ENCODE data around the gene STARD4. TPM values are rescaled to one million over a fixed set of nuclear protein-coding genes. Genes with fewer than 3 reads are reported as not detected.

The STARD4 gene
- total RNA-seq, 2 donors from 2014 or later, result 6.0 to 10.9 TPM

- intact Hi-C loops (cut with DNase I), result no loop called here
- ATAC-seq (no peak), DNase-seq (no peak)
- Histone ChIP-seq H3K27me3 (no peaks in the 10 kb centered on the region), H3K36me3 (replicated peaks in 1 of 2; ENCODE audit: insufficient read depth in 1 of 2, low read depth in 2 of 2) (no peaks in the 10 kb centered on the region), H3K4me1 (peaks cover 13% of the 10 kb centered on the region), H3K4me3 (no peak overlapping the region), H3K9me3 (no peaks in the 10 kb centered on the region), H3K27ac (no peak overlapping the region)
- 4 to 13% methylated on average over 2 of the region's 2 CpGs for WGBS, 2 donors
- no peak for TF ChIP-seq POLR2A (IDR thresholded peaks at IDR 0.05)
- TF ChIP-seq, protein P1, sequence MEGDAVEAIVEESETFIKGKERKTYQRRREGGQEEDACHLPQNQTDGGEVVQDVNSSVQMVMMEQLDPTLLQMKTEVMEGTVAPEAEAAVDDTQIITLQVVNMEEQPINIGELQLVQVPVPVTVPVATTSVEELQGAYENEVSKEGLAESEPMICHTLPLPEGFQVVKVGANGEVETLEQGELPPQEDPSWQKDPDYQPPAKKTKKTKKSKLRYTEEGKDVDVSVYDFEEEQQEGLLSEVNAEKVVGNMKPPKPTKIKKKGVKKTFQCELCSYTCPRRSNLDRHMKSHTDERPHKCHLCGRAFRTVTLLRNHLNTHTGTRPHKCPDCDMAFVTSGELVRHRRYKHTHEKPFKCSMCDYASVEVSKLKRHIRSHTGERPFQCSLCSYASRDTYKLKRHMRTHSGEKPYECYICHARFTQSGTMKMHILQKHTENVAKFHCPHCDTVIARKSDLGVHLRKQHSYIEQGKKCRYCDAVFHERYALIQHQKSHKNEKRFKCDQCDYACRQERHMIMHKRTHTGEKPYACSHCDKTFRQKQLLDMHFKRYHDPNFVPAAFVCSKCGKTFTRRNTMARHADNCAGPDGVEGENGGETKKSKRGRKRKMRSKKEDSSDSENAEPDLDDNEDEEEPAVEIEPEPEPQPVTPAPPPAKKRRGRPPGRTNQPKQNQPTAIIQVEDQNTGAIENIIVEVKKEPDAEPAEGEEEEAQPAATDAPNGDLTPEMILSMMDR (IDR thresholded peaks at IDR 0.05), result no peak
These were observed 58.6 kb downstream of the STARD4 start for GRCh38 chr5:111453747-111454146.

DNA sequence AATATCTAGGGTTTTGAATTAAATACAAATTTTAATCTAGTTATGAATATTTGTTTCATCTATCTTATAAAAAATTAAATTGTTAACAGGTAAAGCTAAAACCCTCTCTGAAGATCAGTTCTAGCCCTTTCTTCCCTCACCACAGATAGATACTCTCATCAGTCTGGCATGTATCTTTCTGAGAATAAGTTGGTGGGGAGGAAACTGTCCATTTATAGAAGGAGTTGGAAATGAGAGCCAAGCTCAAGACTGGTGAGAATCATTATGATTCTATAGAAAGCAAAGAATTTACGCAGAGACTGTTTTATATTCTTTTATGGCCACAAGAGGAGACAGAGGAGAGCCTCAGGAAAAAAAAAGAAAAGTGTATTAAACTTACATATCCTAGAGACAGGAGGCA is 59.0 kb downstream of the STARD4 start:
- ATAC-seq, result no peak
- TF ChIP-seq, protein P1 (IDR thresholded peaks at IDR 0.05), result no peak
- TF ChIP-seq POLR2A (IDR thresholded peaks at IDR 0.05), result no peak
- H3K4me1 ChIP-seq, result peaks cover 13% of the 10 kb centered on the region
- 84 to 100% methylated on average over 1 of the region's 1 CpG for WGBS, 2 donors
- no peak overlapping the region for H3K27ac ChIP-seq
- H3K4me3 ChIP-seq, result no peak overlapping the region
- no peak for DNase-seq
- H3K36me3 ChIP-seq (replicated peaks in 1 of 2; ENCODE audit: insufficient read depth in 1 of 2, low read depth in 2 of 2), result no peaks in the 10 kb centered on the region
- H3K9me3 ChIP-seq, result no peaks in the 10 kb centered on the region
- intact Hi-C loops (cut with DNase I), result no loop called here
- H3K27me3 ChIP-seq, result no peaks in the 10 kb centered on the region

- no peaks in the 10 kb centered on the region for H3K36me3 ChIP-seq (replicated peaks in 1 of 2; ENCODE audit: insufficient read depth in 1 of 2, low read depth in 2 of 2)
- no peaks in the 10 kb centered on the region for H3K27me3 ChIP-seq
- no peak for DNase-seq
- H3K4me1 ChIP-seq, result no peaks in the 10 kb centered on the region
- TF ChIP-seq POLR2A (IDR thresholded peaks at IDR 0.05), result no peak
- TF ChIP-seq, protein P1 (IDR thresholded peaks at IDR 0.05), result no peak
- no peak overlapping the region for H3K27ac ChIP-seq
- intact Hi-C loops (cut with DNase I), result no loop called here
- no peak for ATAC-seq
- H3K9me3 ChIP-seq, result no peaks in the 10 kb centered on the region
- no peak overlapping the region for H3K4me3 ChIP-seq
- 6% methylated on average over 2 of the region's 2 CpGs for WGBS, 2 donors
These were observed 64.5 kb downstream of the STARD4 start for GRCh38 chr5:111447822-111448221.

DNA sequence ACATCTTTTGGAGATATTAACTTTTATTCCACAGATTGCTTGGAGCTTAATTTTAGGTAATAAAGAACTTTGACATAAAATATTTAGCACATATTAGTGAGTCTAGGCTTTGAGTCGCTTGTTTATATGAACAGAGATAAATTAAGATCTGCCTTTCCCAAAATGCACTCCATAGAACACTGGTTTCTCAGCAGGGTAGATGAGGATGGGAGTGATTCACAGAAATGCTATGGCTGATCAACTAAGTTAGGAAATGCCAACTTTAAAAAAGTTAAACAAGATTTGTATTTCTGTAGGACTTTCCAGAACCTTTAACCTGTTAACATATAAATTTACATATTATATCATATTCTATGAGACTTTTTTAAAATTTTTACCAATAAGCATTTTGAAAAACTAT is 65.2 kb downstream of the STARD4 start:
- WGBS, 2 donors, result 79 to 82% methylated on average over 1 of the region's 1 CpG
- intact Hi-C loops (cut with DNase I), result no loop called here
- TF ChIP-seq, protein P1 (IDR thresholded peaks at IDR 0.05), result no peak
- TF ChIP-seq POLR2A (IDR thresholded peaks at IDR 0.05), result no peak
- H3K4me3 ChIP-seq, result no peak overlapping the region
- H3K4me1 ChIP-seq, result no peaks in the 10 kb centered on the region
- no peaks in the 10 kb centered on the region for H3K9me3 ChIP-seq
- no peaks in the 10 kb centered on the region for H3K36me3 ChIP-seq (replicated peaks in 1 of 2; ENCODE audit: insufficient read depth in 1 of 2, low read depth in 2 of 2)
- H3K27ac ChIP-seq, result no peak overlapping the region
- ATAC-seq, result no peak
- no peak for DNase-seq
- no peaks in the 10 kb centered on the region for H3K27me3 ChIP-seq

Other genes starting within 250 kb of the STARD4 start
- gene NREP, start 244.7 kb upstream of the STARD4 start, total RNA-seq, result 1 to 10 TPM; 4.4 to 5.3 TPM

All from body of pancreas (tissue), 4 donors.